DMS153 treated with DMSO at 0.1 percent for 48 hours (cell line): ENCODE results near the gene ARHGAP6.

ENCODE experiments used
- DNase-seq: peaks from one replicate; lab custom pipeline; 2025; ENCODE audit not compliant: unreplicated experiment; lab: John Stamatoyannopoulos, UW

Gene ARHGAP6

GRCh38 chrX:11319806-11320520 lies 345.8 kb downstream of the ARHGAP6 start:
- DNase-seq: no peak

GRCh38 chrX:11311706-11312105 lies 354.0 kb downstream of the ARHGAP6 start:
- DNase-seq: no peak

- no peak for DNase-seq
Observed at GRCh38 chrX:11309220-11309619, 356.5 kb downstream of the ARHGAP6 start.

GRCh38 chrX:11305641-11306040 lies 360.1 kb downstream of the ARHGAP6 start:
- DNase-seq: no peak

DNA sequence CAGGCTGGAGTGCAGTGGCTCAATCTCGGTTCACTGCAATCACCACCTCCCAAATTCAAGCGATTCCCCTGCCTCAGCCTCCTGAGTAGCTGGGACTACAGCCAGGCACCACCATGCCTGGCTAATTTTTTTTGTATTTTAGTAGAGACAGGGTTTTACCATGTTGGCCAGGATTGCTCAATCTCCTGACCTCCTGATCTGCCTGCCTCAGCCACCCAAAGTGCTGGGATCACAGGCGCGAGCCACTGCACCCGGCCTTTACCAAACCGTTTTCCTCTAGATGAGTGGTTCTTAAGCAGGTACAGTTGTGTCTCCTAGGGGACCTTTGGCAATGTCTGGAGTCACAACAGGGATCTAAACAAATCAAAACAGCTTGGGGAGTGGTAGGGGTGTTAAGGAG lies 360.9 kb downstream of the ARHGAP6 start:
- no peak for DNase-seq

DNA sequence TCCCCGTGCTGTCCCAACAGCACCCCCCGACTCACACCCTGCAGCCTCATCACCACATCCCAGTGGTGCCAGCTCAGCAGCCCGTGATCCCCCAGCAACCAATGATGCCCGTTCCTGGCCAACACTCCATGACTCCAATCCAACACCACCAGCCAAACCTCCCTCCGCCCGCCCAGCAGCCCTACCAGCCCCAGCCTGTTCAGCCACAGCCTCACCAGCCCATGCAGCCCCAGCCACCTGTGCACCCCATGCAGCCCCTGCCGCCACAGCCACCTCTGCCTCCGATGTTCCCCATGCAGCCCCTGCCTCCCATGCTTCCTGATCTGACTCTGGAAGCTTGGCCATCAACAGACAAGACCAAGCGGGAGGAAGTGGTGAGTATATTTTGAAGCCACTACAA lies 367.1 kb downstream of the ARHGAP6 start:
- no peak for DNase-seq

DNA sequence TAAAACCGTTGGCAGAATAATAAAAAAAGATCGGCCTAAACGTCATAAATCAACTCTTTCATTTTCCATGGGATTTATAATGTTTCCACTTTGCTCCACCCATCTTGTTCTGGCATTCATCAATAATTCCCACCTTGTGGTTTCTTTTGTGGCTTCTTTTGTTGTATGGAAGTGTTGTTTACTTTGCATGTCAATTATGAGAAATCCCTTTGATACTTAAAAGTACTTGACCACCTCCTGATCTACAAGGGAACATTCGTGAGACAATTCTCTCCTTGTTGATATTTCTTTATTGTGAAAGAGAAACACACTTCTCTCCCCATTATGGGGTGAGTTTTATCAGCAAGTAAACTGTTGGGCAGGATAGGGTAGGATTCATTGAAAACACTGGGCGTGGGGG lies 369.7 kb downstream of the ARHGAP6 start:
- peak; percentile 16 for DNase-seq

GRCh38 chrX:11293113-11293512 lies 372.6 kb downstream of the ARHGAP6 start, which contains the start of gene AMELX:
AMELX (plus strand) TSS chrX:11293413; CDS start chrX:11294789, 1,376 bp downstream.
- DNase-seq: no peak

DNA sequence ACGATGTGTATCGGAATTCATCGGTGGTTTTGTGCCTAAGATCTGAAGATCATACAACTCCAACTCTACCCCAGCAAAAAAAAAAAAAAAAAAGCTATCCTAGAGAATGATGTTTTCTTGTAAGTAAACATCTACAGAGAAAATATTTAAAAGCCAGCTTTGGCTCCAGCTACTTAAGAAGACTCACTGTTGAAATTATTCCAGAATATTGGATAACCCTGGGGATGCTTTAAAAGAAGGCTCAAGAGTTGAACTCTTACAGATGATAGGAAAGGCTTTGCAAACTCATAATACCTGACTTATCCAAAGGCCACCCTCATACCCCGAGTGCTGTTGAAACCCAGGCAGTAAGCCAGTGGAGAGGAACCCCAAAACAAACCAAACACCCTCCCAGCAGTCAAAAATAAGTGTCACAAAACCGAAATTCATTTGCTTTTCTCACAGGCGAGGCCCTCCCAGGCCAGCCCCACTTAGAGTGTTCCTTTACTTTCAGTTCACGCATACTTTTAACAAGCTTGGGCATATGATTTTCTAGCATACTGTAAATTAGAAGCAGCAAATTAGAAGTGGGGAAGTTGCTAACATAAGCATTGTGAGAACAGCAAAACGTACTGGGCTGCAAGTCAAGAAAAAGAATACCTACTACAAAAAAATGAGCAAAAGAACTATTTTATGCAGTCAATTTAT lies 375.2 kb downstream of the ARHGAP6 start:
- no peak for DNase-seq

DNA sequence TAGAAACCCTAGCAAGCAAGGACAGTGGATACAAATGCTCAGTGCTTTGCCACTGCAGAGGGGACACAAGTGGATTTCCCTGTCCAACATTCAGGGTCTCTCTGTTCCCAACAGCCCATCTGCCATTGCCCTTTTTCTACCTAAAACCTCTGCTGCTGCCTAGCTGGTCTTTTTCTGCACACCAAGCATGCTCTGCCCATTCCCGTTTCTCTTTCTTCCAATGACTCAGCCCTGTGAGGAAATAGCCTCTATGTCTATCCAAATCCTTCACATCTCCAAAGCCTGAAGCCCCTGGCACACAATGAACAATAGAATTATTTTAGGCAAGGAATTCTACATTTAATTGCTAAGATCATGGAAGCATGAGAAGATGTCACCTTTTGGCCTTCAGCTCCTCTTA lies 378.2 kb downstream of the ARHGAP6 start:
- no peak for DNase-seq

GRCh38 chrX:11285651-11286050 lies 380.1 kb downstream of the ARHGAP6 start:
- no peak for DNase-seq

GRCh38 chrX:11282043-11282442 lies 383.7 kb downstream of the ARHGAP6 start:
- DNase-seq: no peak

DNA sequence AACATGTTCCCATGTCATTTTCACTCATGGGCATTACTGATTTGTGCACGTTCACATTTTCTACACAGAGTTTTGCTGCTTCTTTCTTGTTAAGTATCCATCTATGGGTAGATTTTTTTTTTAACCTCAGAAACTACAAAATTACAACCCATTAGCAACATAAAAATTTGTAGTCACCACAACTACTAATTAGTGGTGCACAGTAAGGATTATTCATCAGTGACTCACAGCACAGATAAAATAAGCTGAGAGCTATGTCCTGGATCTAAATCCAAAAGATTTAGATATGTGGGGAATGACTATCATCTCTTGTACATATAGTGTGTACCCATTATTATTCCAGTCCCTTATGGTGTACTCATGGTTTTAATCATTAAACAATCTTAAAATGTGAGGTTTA lies 392.2 kb downstream of the ARHGAP6 start:
- no peak for DNase-seq

GRCh38 chrX:11272863-11273262 lies 392.9 kb downstream of the ARHGAP6 start:
- DNase-seq: no peak

DNA sequence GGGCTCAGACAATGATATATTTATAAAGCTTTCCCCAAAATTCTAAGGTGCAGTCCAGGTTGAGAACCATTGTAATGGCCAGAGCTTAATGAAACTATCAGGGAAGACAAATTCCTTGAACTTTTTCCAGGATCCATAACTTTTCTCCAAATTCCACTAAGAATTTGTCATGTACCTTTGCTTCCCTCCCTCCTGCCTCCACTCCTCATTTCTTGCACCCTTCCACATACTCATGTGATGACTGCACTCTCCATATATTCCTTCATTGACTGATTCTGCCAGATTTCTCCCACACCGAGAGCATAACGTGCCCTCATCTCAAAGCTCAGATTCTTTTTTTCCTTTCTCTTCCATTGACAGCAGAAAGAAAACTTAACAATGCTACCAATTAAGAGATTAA lies 393.4 kb downstream of the ARHGAP6 start:
- no peak for DNase-seq

DNA sequence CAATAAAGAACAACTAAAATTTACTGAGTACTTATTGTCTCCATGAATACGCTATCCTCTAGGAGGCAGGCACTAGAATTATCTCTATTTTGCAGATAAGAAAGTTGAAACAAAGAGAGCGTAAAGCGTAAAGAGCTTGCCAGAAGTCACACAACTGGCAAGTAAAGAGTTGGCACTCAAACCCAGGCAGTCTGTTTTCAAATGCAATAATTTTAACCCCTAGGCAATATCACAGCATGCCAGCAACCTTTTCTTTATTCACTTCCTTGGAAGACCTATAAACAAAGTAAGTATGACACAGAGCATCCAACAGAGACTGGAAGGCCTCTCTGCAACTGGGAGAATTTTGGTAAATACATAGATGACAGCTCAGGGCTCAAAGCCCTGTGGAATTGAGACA lies 395.7 kb downstream of the ARHGAP6 start:
- no peak for DNase-seq

GRCh38 chrX:11269006-11269405 lies 396.7 kb downstream of the ARHGAP6 start:
- no peak for DNase-seq

GRCh38 chrX:11267425-11267824 lies 398.3 kb downstream of the ARHGAP6 start:
- DNase-seq: no peak

DNA sequence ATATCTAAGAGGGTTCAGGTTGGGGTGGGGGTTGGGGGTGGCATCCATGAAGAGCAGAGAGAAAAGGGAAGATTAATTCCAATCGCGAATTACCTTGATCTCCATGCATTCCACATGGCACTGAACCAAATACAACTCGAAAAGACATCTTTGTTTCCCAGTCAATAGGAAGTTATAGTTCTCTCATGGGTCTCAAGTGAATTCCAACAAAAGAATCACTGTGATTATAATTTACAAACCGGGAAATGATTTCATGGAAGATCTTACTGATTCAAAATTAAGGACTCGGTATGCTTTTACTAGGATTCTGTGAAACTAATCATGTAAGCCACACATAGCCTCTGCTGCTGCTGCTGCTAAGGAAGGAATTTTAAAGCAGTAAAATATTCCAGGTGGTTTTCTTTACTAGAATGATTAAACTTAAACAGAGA lies 399.1 kb downstream of the ARHGAP6 start:
- DNase-seq: no peak

GRCh38 chrX:11265352-11265751 lies 400.4 kb downstream of the ARHGAP6 start:
- DNase-seq: no peak

- DNase-seq: no peak
Observed at GRCh38 chrX:11264925-11265324, 400.8 kb downstream of the ARHGAP6 start.

- DNase-seq: no peak
Observed at GRCh38 chrX:11261260-11261659, 404.5 kb downstream of the ARHGAP6 start.

DNA sequence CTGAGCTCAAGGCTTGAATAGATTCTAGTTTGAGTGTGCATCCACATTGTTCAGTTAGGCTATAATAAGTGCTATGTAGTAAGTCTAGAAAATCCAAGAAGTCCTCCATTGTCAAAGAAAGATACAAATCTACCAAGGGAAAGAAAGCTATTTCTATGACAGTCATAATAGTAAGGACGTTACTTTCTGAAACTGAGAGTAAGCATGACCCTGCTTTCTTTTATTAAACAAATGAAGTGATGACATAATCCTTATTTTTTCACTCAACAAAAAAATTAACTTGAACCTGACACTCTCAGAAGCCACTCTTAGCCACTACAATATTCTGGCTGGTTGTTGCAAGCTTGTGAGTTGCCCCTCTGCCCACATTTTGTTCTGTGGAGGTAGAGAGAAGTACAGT lies 406.3 kb downstream of the ARHGAP6 start:
- no peak for DNase-seq
